ENCODE results near the gene ALX4.

DNA sequence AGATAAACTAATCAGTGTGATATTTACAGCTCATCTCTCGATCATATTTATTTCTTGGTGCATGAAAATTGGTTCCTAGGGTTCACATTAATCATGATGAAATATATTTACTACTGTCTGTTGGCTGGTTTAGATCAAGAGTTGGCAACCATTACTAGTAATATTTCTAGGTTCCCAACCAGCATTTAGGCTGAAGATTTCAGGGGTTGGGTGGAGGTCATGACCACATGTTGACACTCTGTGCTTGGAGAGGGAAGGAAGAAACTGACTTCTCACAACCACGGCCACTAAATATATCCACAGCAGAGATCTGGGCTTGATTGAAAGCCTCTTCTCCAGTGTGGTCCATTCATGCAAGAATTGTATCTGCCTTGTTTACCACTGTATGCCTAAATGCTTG lies 87.9 kb downstream of the ALX4 start:
- TF ChIP-seq CTCF (IDR thresholded peaks at IDR 0.05; ENCODE audit: low read length), result no peak
- no peak for TF ChIP-seq EZH2 (optimal IDR thresholded peaks at IDR 0.05; ENCODE audit: low read depth, low read length)
- TF ChIP-seq EZH2phosphoT487 (IDR thresholded peaks at IDR 0.05; ENCODE audit: low read length), result no peak

All from MM.1S (cell line).